GM04504 (cell line): ENCODE results near the gene CAPNS1.
A peak's percentile ranks its signal among the peaks of the same experiment; 100 is the strongest.
"Not testable (repeated sequence)": the region's sequence is repeated elsewhere in the genome, so short reads cannot be mapped to it uniquely, and the experiment has no call there.

ENCODE experiments used
- DNase-seq: peaks from one replicate; pipeline ENCODE4 v3.0.0-alpha.2; 2012; ENCODE audit warnings: low read depth

CAPNS1 gene

DNA sequence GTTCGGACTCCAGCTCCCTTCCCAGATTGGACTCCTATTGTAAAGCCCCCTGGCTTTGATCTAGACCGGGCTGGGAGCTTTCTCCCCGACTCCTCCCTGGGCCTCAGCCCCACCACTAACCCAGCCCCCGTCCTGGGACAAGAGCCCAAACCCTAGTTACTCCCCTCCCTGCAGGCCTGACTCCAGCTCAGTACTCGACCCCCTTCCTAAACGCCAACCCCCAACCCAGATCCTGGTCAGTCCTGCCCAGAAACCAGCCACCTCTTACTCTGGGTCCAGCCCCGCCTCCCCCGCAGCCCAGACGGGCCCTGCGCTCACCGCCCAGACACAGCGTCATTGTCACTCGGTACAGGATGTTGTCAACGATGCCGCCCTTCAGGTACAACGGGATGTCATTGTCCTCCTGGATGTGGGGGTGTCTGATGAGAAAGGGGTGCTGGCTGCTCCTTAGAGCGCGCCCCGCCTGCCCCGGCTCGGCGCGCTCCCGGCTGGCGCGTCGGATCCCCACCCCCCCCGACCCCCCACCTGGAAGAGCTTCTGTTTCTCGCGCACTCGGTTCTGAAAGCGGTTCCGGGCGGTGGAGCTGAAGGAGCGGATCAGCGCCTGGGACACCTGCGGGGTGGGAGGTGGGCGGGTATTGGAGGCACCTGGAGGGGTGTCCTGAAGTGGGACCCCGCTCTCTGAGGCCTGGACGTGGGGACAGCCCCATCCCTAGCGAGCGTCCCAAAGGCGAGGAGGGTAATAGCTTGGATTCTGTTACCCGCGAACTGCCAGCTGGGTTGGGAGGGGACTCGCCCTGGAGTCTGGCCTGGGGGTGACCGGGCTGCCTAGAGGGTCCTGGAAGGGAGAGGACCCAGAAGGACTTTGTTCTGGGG, 11.5 kb downstream of the CAPNS1 start:
- no peak for DNase-seq

DNA sequence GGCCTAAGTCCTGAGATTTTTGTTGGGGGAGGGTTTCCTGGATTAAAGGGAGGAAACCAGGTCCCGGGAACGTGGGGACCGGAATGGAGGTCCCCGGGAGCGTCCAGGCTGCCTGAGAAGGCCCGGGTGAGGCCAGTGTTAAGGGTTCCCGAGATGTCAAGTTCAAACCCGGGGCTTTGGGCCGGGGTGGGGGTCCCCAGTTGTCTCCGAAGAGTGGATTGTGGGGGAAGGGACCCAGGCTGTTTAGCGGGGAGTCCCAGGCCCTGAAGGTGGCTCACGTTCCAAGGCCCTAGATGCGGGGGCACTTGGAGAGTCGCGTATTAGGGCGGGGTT, 12.1 kb downstream of the CAPNS1 start:
- DNase-seq = no peak

DNA sequence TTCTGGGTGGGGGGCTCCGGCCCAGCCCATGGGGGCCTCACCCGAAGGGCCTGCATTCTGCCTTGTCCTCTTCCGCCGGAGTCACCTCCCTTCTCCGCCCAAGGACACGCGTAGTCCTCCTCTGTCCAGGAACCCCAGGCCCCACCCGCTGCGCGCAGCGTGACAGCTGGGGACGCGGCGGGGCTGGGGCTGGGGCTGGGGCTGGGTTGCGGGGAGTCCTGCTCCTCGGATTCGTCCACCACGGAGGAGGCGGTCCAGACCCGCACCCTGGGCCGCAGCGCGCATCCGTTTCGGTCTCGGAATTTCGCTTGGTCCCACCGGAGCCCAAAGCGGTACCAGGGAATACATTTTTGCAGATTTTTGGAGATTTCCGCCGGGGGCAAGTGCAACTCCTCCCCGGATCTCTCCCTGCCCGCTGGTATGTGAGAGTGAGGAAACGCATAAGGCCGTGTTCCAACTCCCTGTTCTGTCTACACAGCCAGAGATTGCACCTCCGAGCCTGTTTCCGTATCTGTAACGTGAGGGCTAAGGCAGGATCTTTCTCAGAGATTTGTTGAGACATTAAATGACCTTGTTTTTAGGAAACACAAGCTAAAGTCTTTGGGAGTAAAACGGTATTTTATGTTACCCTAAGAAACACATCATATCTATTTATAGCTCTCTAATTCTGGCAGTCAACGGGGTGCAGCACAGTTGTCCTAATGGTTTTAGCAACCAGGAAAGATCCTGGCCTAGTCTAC, 12.7 kb downstream of the CAPNS1 start, which contains the start of gene COX7A1:
Gene COX7A1, minus strand, starts transcription at position 96 of the 740 bp plus-strand sequence. Its CDS starts 40 bp downstream, at position 56.
- DNase-seq = no peak

DNA sequence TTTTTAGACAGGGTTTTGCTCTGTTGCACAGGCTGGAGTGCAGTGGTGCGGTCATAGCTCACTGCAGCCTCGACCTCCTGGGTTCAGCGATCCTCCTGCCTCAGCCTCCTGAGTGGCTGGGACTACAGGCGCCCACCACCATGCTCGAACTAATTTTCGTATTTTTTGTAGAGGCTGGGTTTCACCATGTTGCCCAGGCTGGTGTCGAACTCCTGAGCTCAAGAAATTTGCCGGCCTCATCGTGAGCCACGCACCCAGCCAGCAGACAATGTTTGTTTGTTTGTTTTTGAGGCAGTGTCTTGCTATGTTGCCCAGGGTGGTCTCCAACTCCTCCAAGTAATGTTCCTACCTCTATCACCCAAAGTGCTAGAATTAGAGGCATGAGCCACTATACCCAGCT, 13.3 kb downstream of the CAPNS1 start:
- DNase-seq = no peak

DNA sequence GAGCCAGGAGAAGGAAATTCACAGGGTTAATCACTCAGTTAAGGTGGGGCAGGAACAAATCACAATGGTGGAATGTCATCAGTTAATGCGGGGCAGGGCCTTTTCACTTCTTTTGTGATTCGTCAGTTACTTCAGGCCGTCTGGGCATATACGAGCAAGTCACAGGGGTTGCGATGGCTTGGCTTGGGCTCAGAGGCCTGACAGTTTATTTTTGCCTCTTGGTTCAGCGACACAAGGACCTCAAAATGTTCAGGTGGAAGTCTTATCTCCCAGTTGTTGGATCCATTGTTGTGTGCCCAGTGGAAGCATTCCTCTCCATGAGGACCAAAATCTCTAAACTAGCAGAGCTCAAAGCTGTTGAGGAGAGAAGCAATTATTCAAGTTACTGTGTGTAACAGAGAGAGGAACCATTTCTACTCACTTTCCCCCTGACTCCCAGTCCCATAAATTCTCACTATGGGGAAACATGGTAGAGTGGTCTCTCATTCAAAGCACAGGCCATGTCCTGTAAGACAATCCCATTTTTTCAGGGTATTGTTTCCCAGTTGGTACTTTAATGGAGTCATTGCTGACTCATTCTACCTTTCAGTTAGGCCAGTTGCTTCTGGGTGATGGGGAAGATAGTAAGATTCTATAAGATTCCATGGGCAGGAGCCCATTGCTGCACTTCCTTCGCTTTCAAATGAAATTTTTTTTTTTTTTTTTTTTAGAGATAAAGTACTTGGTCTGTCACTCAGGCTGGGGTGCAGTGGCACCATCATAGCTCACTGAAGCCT, 21.1 kb downstream of the CAPNS1 start:
- no peak for DNase-seq

DNA sequence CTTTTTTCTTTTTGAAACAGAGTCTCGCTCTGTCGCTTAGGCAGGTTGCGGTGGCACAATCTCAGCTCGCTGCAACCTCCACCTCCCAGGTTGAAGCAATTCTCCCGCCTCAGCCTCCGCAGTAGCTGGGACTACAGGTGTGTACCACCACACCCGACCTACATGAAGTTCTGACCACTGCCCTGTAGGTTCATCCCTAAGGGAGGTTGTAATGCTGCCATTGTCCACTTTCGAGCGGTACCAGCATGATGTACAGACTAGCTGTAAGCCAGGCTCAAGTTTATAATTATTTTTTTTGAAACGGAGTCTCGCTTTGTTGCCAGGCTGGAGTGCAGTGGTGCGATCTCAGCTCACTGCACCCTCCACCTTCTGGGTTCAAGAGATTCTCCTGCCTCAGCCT, 23.9 kb downstream of the CAPNS1 start:
- no peak for DNase-seq

DNA sequence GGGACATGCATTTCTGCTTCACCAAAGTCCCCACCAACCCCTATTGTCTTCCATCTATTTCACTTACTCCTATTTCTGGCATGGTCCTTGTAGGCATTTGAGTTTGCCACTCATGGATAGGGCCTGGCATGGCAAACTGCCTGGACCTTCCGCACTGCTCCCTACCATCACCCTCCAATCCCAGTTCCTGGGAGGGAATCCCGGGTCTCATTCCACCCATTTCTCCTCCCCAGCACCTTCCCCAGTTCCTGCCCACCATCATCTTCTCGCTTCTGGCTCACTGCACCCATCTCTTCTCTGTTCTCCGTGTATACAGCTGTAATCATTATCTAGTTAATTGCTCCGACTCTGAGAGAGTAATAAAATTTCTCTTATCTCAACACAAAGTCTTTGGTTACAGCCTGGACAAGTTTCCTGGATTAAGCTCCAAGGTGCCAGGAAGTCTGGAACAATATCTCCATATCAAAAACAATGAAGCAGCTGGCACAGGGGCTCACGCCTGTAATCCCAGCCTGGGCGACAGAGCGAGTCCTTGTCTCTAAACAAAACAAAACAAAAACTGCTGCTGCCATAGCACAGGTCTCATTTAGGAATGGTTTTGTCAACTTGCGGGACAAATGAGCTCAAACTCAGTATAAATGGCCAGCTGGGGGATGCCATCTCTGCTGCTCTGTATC, 29.4 kb downstream of the CAPNS1 start:
- DNase-seq = no peak

DNA sequence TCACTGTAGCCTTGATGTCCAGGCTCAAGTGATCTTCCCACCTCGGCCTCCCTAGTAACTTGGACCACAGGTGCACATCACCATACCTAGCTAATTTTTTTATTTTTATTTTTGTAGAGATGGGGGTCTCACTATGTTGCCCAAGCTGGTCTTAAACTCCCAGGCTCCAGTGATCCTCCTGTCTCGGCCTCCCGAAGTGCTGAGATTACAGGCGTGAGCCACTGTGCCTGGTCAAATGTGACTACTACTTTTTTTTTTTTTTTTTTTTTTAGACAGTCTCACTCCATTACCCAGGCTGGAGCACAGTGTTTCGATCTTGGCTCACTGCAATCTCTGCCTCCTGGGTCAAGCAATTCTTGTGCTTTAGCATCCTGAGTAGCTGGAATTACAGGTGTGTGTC, 33.0 kb downstream of the CAPNS1 start:
- no peak for DNase-seq

DNA sequence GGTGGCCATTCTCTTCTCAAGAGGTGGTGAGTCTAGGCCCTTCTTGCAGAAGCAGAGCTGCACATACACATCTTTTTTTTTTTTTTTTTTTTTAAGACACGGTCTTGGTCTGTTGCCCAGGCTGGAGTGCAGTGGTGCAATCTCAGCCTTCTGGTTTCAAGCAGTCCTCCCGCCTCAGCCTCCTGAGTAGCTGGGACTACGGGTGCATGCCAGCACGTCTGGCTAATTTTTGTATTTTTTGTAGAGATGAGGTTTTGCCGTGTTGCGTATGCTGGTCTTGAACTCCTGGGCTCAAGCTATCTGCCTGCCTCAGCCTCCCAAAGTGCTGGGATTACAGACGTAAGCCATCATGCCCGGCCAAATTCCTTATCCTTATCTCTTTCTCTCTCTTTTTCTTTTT, 34.0 kb downstream of the CAPNS1 start:
- DNase-seq = not testable (repeated sequence)

DNA sequence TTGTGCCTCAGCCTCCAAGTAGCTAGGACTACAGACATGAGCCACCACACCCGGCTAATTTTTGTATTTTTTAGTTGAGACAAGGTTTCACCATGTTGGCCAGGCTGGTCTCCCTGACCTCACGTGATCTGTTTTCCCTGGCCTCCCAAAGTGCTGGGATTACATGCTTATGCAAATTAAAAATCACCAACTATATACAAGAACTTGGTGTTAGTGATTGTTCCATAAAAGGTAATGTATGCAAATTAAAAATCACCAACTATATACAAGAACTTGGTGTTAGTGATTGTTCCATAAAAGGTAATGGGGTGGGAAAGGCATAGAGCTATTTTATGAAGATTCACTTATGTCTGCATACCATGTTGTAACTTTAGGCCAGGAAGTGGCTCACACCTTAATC, 39.2 kb downstream of the CAPNS1 start:
- not testable (repeated sequence) for DNase-seq

DNA sequence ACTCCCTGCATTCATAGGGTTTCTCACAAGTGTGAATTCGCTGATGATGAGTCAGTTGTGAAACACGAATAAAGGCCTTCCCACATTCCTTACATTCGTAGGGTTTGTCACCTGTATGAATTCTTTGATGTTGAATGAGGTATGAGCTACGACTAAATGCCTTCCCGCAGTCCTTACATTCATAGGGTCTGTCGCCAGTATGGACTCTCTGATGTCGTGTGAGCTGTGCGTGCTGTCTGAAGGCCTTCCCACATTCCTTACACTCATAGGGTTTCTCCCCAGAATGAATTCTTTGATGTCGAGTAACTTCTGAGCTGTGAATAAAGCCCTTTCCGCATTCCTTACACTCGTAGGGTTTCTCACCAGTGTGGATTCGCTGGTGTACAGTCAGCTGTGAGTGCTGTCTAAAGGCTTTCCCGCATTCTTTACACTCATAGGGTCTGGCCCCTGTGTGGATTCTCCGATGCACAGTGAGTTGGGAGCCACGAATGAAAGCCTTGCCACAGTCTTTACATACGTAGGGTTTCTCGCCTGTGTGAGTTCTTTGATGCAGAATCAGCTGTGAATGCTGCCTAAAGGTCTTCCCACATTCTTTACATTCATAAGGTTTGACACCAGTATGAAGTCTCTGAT, 42.9 kb downstream of the CAPNS1 start:
- DNase-seq = peak; percentile 9

DNA sequence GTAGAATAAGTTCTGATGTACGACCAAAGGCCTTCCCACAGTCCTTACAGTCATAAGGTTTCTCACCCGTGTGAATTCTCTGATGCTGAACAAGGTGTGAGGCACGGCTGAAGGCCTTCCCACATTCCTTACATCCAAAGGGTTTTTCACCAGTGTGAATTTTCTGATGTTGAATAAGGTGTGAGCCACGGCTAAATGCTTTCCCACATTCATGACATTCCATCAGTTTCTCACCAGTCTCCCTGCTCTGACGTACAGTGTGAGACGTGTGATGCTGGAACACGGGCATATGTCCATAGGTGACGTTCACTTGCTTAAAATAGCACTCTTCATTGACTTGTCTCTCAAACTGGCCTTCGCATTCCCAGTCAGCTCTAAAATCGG, 43.4 kb downstream of the CAPNS1 start:
- DNase-seq = no peak

DNA sequence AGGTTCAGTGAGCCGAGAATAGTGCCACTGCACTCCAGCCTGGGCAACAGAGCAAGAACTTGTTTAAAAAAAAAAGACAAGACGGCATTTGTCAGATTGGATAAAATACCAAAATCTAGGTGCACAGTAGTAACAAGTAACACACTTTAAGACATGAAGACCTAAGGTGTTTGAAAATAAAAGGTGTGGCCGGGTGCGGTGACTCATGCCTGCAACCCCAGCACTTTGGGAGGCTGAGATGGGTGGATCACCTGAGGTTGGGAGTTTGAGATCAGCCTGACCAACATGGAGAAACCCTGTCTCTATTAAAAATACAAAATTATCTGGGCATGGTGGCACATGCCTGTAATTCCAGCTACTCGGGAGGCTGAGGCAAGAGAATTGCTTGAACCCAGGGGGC, 46.9 kb downstream of the CAPNS1 start:
- not testable (repeated sequence) for DNase-seq

DNA sequence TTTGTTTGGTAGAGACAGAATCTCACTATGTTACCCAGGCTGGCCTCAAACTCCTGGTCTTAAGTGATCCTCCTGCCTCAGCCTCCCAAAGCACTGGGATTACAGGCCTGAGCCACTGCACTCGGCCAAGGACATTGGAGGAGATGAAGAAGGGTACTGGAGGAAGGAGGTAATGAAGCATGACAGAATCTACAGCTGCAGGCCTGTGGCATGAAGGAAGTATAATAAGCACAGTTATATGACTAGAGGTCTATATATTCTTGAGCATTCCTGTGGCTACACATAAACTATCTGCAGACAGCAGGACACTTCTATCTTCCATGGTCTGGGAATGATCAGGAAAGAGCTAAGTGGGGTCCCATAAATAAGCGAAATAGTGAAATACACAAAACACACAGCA, 56.4 kb downstream of the CAPNS1 start:
- DNase-seq = no peak

DNA sequence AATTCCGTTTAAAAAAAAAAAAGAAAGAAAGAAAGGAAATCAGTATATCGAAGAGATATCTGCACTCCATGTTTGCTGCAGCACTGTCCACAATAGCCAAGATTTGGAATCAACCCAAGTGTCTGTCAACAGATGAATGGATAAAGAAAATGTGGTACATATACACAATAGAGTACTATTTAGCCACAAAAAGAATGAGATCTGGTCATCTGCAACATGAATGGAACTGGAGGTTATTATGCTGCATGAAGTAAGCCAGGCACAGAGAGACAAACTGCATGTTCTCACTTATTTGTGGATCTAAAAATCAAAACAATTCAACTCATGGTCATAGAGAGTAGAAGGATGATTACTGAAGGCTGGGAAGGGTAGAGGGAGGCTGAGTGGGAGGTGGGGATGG, 58.3 kb downstream of the CAPNS1 start:
- no peak for DNase-seq
